ENCODE results near the gene KLHL30.
"Not testable (repeated sequence)": the region's sequence is repeated elsewhere in the genome, so short reads cannot be mapped to it uniquely, and the experiment has no call there.

KLHL30 gene

GRCh38 chr2:238102865-238103264, 35.6 kb upstream of the KLHL30 start:
- DNase-seq (ENCODE audit: low read depth in 2 of 2), result no peak

- no peak for DNase-seq (ENCODE audit: low read depth in 2 of 2)
Measured at GRCh38 chr2:238103465-238104225, 34.8 kb upstream of the KLHL30 start.

GRCh38 chr2:238104226-238104690, 34.2 kb upstream of the KLHL30 start:
- no peak for DNase-seq (ENCODE audit: low read depth in 2 of 2)

- no peak for DNase-seq (ENCODE audit: low read depth in 2 of 2)
Measured at GRCh38 chr2:238104691-238105371, 33.6 kb upstream of the KLHL30 start.

GRCh38 chr2:238105506-238106338, 32.7 kb upstream of the KLHL30 start:
- DNase-seq (ENCODE audit: low read depth in 2 of 2), result no peak

- DNase-seq (ENCODE audit: low read depth in 2 of 2), result no peak
Measured at GRCh38 chr2:238106339-238106697, 32.1 kb upstream of the KLHL30 start.

- DNase-seq (ENCODE audit: low read depth in 2 of 2), result no peak
Measured at GRCh38 chr2:238106698-238107524, 31.6 kb upstream of the KLHL30 start.

- no peak for DNase-seq (ENCODE audit: low read depth in 2 of 2)
Measured at GRCh38 chr2:238107525-238108422, 30.7 kb upstream of the KLHL30 start.

GRCh38 chr2:238108423-238109183, 29.9 kb upstream of the KLHL30 start:
- no peak for DNase-seq (ENCODE audit: low read depth in 2 of 2)

GRCh38 chr2:238113611-238114010, 24.9 kb upstream of the KLHL30 start:
- DNase-seq (ENCODE audit: low read depth in 2 of 2), result no peak

GRCh38 chr2:238114331-238114841, 24.1 kb upstream of the KLHL30 start:
- no peak for DNase-seq (ENCODE audit: low read depth in 2 of 2)

GRCh38 chr2:238114851-238115660, 23.4 kb upstream of the KLHL30 start:
- no peak for DNase-seq (ENCODE audit: low read depth in 2 of 2)

- DNase-seq (ENCODE audit: low read depth in 2 of 2), result not testable (repeated sequence)
Measured at GRCh38 chr2:238115709-238116108, 22.8 kb upstream of the KLHL30 start.

GRCh38 chr2:238116298-238117198, 21.9 kb upstream of the KLHL30 start:
- DNase-seq (ENCODE audit: low read depth in 2 of 2), result no peak

- no peak for DNase-seq (ENCODE audit: low read depth in 2 of 2)
Measured at GRCh38 chr2:238117199-238118154, 21.0 kb upstream of the KLHL30 start.

GRCh38 chr2:238119756-238120462, 18.6 kb upstream of the KLHL30 start:
- DNase-seq (ENCODE audit: low read depth in 2 of 2), result no peak

Data from stimulated activated CD4-positive, alpha-beta T cell treated with anti-CD3 and anti-CD28 coated beads, Interleukin-12 subunit alpha, Interleukin-12 subunit beta, amount 100 ng/mL, for 24 hours (primary cell).